ENCODE measurements around the gene ABR. TPM values are rescaled to one million over a fixed set of nuclear protein-coding genes. Genes with fewer than 3 reads are reported as not detected.

Gene ABR
- total RNA-seq, 1 donor, result 156 TPM

DNA sequence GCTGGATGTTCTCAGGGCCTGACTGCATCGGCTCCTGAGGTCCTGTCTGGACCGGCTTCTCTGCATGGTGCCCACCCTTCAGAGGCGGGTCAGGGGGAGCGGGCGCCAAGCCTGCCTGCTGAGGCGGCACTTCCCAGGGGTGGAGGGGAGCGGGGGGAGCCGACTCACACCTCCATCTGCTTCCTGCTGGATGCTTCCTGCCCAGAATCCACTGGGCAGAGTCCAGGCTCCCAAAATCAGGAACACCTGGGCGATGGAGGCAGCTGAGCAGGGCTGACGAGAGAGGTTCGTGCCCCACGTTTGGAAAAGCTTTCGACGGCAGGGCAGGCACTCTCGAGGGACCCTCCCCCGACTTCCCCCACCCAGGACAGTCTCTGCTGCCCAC lies 140.7 kb downstream of the ABR start:
- Histone ChIP-seq H3K4me3 (ENCODE audit: insufficient read depth, low read length) (no peak overlapping the region), H3K27me3 (ENCODE audit: insufficient read depth, low read length) (no peaks in the 10 kb centered on the region), H2AFZ (ENCODE audit: low read length) (no peak overlapping the region), H3K27ac (ENCODE audit: low read depth, low read length) (no peak overlapping the region), H3K36me3 (ENCODE audit: insufficient read depth, low read length) (peaks cover 13% of the 10 kb centered on the region), H3K4me2 (ENCODE audit: insufficient read depth, low read length) (no peak overlapping the region), H4K20me1 (ENCODE audit: insufficient read depth, low read length) (peaks cover 34% of the 10 kb centered on the region), H3K79me2 (ENCODE audit: insufficient read depth, low read length) (peaks cover 12% of the 10 kb centered on the region), H3K9me3 (ENCODE audit: low read depth, low read length) (no peaks in the 10 kb centered on the region), H3K4me1 (ENCODE audit: insufficient read depth, low read length) (no peaks in the 10 kb centered on the region)
- DNase-seq (ENCODE audit: insufficient read length, low spot score, missing footprints), result no peak
- TF ChIP-seq, protein P1, sequence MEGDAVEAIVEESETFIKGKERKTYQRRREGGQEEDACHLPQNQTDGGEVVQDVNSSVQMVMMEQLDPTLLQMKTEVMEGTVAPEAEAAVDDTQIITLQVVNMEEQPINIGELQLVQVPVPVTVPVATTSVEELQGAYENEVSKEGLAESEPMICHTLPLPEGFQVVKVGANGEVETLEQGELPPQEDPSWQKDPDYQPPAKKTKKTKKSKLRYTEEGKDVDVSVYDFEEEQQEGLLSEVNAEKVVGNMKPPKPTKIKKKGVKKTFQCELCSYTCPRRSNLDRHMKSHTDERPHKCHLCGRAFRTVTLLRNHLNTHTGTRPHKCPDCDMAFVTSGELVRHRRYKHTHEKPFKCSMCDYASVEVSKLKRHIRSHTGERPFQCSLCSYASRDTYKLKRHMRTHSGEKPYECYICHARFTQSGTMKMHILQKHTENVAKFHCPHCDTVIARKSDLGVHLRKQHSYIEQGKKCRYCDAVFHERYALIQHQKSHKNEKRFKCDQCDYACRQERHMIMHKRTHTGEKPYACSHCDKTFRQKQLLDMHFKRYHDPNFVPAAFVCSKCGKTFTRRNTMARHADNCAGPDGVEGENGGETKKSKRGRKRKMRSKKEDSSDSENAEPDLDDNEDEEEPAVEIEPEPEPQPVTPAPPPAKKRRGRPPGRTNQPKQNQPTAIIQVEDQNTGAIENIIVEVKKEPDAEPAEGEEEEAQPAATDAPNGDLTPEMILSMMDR (IDR thresholded peaks at IDR 0.05; ENCODE audit: extremely low read depth, low read depth, low read length), result no peak

DNA sequence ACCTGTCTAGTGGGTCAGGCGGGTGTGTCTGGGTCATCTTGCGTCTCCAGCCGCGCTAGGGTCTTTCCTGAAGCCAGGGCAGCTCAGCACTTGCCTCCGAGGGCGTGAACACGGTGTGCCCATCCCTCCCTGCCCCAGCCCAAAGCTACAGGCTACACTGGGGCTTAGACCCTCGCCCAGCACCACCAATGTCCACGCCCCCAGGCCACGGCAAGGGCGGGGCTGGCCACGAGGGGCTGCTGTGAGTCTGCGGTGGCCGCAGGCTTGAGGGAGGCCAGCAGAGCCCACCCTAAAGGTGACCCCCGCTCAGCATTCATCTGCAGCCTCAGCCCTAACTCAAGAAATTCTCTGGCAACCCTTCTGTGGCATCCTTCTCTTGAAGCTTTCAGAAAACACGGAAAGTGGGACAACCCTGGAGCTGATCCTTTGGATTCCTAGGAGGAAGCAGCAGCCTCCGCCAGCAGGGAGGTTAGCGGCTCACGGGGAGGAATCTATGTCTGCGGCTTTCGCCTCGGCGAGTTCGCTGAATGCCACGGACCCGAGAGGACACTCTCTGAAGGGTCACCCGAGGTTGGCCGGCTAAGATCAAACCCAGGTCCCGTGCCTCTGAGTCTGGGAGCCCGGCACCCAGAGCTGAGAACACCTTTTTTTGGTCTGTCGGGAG lies 141.2 kb downstream of the ABR start:
- no peak for DNase-seq (ENCODE audit: insufficient read length, low spot score, missing footprints)
- no peak overlapping the region for H3K4me2 ChIP-seq (ENCODE audit: insufficient read depth, low read length)
- H3K9me3 ChIP-seq (ENCODE audit: low read depth, low read length), result no peaks in the 10 kb centered on the region
- H3K27ac ChIP-seq (ENCODE audit: low read depth, low read length), result no peak overlapping the region
- no peaks in the 10 kb centered on the region for H3K27me3 ChIP-seq (ENCODE audit: insufficient read depth, low read length)
- peaks cover 11% of the 10 kb centered on the region for H3K79me2 ChIP-seq (ENCODE audit: insufficient read depth, low read length)
- H2AFZ ChIP-seq (ENCODE audit: low read length), result no peak overlapping the region
- TF ChIP-seq, protein P1 (IDR thresholded peaks at IDR 0.05; ENCODE audit: extremely low read depth, low read depth, low read length), result no peak
- H4K20me1 ChIP-seq (ENCODE audit: insufficient read depth, low read length), result peaks cover 34% of the 10 kb centered on the region
- no peak overlapping the region for H3K4me3 ChIP-seq (ENCODE audit: insufficient read depth, low read length)
- H3K36me3 ChIP-seq (ENCODE audit: insufficient read depth, low read length), result peaks cover 13% of the 10 kb centered on the region
- no peaks in the 10 kb centered on the region for H3K4me1 ChIP-seq (ENCODE audit: insufficient read depth, low read length)

DNA sequence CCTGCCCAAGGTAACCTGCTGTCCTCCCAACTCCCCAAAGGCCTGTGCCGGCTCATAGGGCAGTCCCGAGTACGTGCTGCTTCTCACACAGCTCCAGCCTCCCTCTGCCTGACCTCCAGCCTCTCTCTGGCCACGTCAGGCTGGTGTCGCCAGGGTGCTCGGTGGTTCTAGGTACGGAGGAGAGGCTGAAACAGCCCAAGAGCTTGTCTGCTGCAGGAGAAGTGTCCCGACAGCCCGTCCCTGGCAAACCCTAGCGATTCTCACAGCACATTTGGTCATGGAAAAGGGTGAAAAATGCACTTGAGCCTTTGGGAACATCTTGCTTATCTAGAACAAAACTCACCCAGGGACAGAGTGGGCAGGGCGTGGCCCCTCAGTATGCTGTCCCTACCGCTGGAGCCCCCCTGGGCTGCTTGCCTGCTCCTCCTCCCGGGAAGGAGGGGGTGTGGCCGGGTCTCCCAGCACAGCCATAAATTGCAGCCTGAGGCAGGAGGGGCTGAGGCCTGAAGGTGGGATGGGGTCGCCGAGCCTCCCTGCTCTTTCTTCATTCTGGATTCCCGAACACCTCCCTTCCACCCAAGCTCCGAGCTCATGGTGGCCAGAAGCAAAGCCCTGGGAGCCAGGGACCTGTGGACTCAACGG lies 142.4 kb downstream of the ABR start:
- peaks cover 6% of the 10 kb centered on the region for H3K36me3 ChIP-seq (ENCODE audit: insufficient read depth, low read length)
- DNase-seq (ENCODE audit: insufficient read length, low spot score, missing footprints), result no peak

DNA sequence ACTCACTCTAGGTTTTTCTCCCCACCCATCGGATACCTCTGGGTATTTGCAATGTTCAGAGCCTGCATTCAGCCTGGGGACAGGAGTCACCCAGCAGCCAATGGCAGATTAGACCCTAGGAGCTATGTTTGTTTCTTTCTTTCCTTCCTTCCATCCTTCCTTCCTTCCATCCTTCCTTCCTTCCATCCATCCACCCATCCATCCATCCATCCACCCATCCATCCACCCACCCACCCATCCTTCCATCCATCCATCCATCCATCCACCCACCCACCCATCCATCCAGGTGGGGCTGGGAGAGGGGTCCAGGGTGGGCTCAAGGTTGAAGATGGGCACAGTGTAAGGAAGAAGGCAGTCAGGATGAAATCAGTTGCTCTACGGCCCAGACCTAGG lies 142.9 kb downstream of the ABR start:
- no peak overlapping the region for H2AFZ ChIP-seq (ENCODE audit: low read length)
- H3K79me2 ChIP-seq (ENCODE audit: insufficient read depth, low read length), result peaks cover under 1% of the 10 kb centered on the region
- no peak overlapping the region for H3K27ac ChIP-seq (ENCODE audit: low read depth, low read length)
- no peak overlapping the region for H3K4me2 ChIP-seq (ENCODE audit: insufficient read depth, low read length)
- no peaks in the 10 kb centered on the region for H3K9me3 ChIP-seq (ENCODE audit: low read depth, low read length)
- H3K27me3 ChIP-seq (ENCODE audit: insufficient read depth, low read length), result no peaks in the 10 kb centered on the region
- H3K4me1 ChIP-seq (ENCODE audit: insufficient read depth, low read length), result no peaks in the 10 kb centered on the region
- peaks cover under 1% of the 10 kb centered on the region for H3K36me3 ChIP-seq (ENCODE audit: insufficient read depth, low read length)
- H3K4me3 ChIP-seq (ENCODE audit: insufficient read depth, low read length), result no peak overlapping the region
- TF ChIP-seq, protein P1 (IDR thresholded peaks at IDR 0.05; ENCODE audit: extremely low read depth, low read depth, low read length), result no peak
- DNase-seq (ENCODE audit: insufficient read length, low spot score, missing footprints), result no peak
- peaks cover 29% of the 10 kb centered on the region for H4K20me1 ChIP-seq (ENCODE audit: insufficient read depth, low read length)

More for the DNA sequence above, 142.4 kb downstream of the ABR start:
- H3K4me1 ChIP-seq (ENCODE audit: insufficient read depth, low read length), result no peaks in the 10 kb centered on the region
- TF ChIP-seq, protein P1 (IDR thresholded peaks at IDR 0.05; ENCODE audit: extremely low read depth, low read depth, low read length), result no peak
- H3K9me3 ChIP-seq (ENCODE audit: low read depth, low read length), result no peaks in the 10 kb centered on the region
- H3K4me2 ChIP-seq (ENCODE audit: insufficient read depth, low read length), result no peak overlapping the region
- peaks cover 5% of the 10 kb centered on the region for H3K79me2 ChIP-seq (ENCODE audit: insufficient read depth, low read length)
- H4K20me1 ChIP-seq (ENCODE audit: insufficient read depth, low read length), result peaks cover 33% of the 10 kb centered on the region
- no peak overlapping the region for H3K27ac ChIP-seq (ENCODE audit: low read depth, low read length)
- H3K4me3 ChIP-seq (ENCODE audit: insufficient read depth, low read length), result no peak overlapping the region
- H2AFZ ChIP-seq (ENCODE audit: low read length), result no peak overlapping the region
- H3K27me3 ChIP-seq (ENCODE audit: insufficient read depth, low read length), result no peaks in the 10 kb centered on the region
